HepG2 (cell line): ENCODE results near the gene ROBO2. TPM values are rescaled to one million over a fixed set of nuclear protein-coding genes. Genes with fewer than 3 reads are reported as not detected.

ENCODE experiments used
- ATAC-seq: fragments of 200-7000 bp; cut with Tn5 transposase; 3 replicates; pipeline ENCODE4 v1.9.1; 2020; ENCODE audit warnings: mild to moderate bottlenecking, moderate library complexity
- BruUV-seq: library from RNA; stranded (reverse); fragments of 400-500 nt; replicated peaks from 2 replicates; lab custom pipeline; 2021; lab: Mats Ljungman, UMichigan
- CTCF ChIA-PET: fragments of 300-600 bp; formaldehyde crosslinking; extraction: SDS; loops from one replicate; lab custom pipeline; 2021; ENCODE audit warnings: low total read pairs, inconsistent platforms, low intra/inter-chr PET ratio; lab: Yijun Ruan, JAX
- POLR2A ChIA-PET: fragments of 350-600 bp; sonication (Branson Sonifier 250); formaldehyde crosslinking; loops from one replicate; lab custom pipeline; 2020; ENCODE audit warnings: antibody characterized with exemption, inconsistent platforms; lab: Yijun Ruan, JAX
- DNase-seq: peaks from one replicate; pipeline ENCODE4 v3.0.0-alpha.2; 2015; ENCODE audit warnings: low spot score
- FAIRE-seq: peaks from 3 replicates; lab custom pipeline; 2011; peaks lifted over from hg19 to GRCh38; lab: Jason Lieb, UNC
- H2AFZ ChIP-seq: one replicate; pipeline ENCODE4 v1.6.1; 2011; ENCODE audit warnings: low read length, inconsistent platforms
- H3K27ac ChIP-seq: fragments of 300-600 bp; 3 replicates; pipeline ENCODE4 v1.8.0; 2011; ENCODE audit warnings: mixed run types, mild to moderate bottlenecking, mixed read lengths, low read length, inconsistent platforms; ENCODE audit not compliant: insufficient read depth; ENCODE audit errors: extremely low read length
- H3K27me3 ChIP-seq, 2 experiments: fragments of 200-600 bp in 1 of 2; 2 replicates in 1 of 2; 3 replicates in 1 of 2; pipeline versions ENCODE4 v1.6.0 to v1.8.0; 2011; ENCODE audit warnings: low read length in 2 of 2, mild to moderate bottlenecking in 2 of 2, moderate library complexity in 2 of 2, inconsistent platforms in 1 of 2; ENCODE audit not compliant: insufficient read depth in 2 of 2, control insufficient read depth in 1 of 2
- H3K36me3 ChIP-seq, 2 experiments: fragments of 200-600 bp in 1 of 2; replicated peaks in 1 of 2; 2 replicates in 1 of 2; 3 replicates in 1 of 2; pipeline versions ENCODE4 v1.5.1 to v1.8.0; 2011; ENCODE audit warnings: low read length in 2 of 2, inconsistent platforms in 1 of 2; ENCODE audit not compliant: insufficient read depth in 2 of 2, control insufficient read depth in 1 of 2
- H3K4me1 ChIP-seq: 2 replicates; pipeline ENCODE4 v1.5.1; 2012; ENCODE audit warnings: low read length, inconsistent platforms; ENCODE audit not compliant: insufficient read depth
- H3K4me2 ChIP-seq: 2 replicates; pipeline ENCODE4 v1.6.0; 2011; ENCODE audit warnings: low read depth, low read length, inconsistent platforms
- H3K4me3 ChIP-seq, 3 experiments: fragments of 200-600 bp in 1 of 3; sonication (generic), shearing (Covaris generic) in 1 of 3; replicated peaks in 1 of 3; 2 replicates each; pipeline ENCODE4 v1.5.1; 2011 to 2016; ENCODE audit warnings: low read length in 3 of 3, inconsistent platforms in 2 of 3, low read depth in 2 of 3, mild to moderate bottlenecking in 2 of 3, control low read depth in 1 of 3, mixed read lengths in 1 of 3; ENCODE audit not compliant: insufficient read depth in 1 of 3
- H3K79me2 ChIP-seq: one replicate; pipeline ENCODE4 v1.6.1; 2011; ENCODE audit warnings: low read length, inconsistent platforms; ENCODE audit not compliant: insufficient read depth
- H3K9ac ChIP-seq: 2 replicates; pipeline ENCODE4 v1.6.0; 2011; ENCODE audit warnings: mild to moderate bottlenecking, low read depth, low read length, inconsistent platforms; ENCODE audit not compliant: insufficient read depth
- H3K9me3 ChIP-seq: 2 replicates; pipeline ENCODE4 v1.5.1; 2012; ENCODE audit warnings: mild to moderate bottlenecking, low read length
- H4K20me1 ChIP-seq: 2 replicates; pipeline ENCODE4 v1.6.0; 2011; ENCODE audit warnings: inconsistent platforms, mild to moderate bottlenecking, low read length, moderate library complexity; ENCODE audit not compliant: insufficient read depth
- MAZ ChIP-seq, 2 experiments: sonication (generic) in 1 of 2; formaldehyde crosslinking in 1 of 2; IDR thresholded peaks; 2 replicates each; pipeline versions ENCODE4 v1.5.0 to v1.6.1; 2012 to 2020; ENCODE audit warnings: low read depth in 2 of 2, mild to moderate bottlenecking in 2 of 2, borderline replicate concordance in 1 of 2, improper control_type of control experiment in 1 of 2, low read length in 1 of 2, missing genetic modification reagents in 1 of 2, moderate library complexity in 1 of 2
- SSRP1 ChIP-seq: IDR thresholded peaks from 2 replicates; pipeline ENCODE4 v1.6.1; 2016; ENCODE audit warnings: control low read depth
- ZNF556 ChIP-seq: sonication (generic); formaldehyde crosslinking; IDR thresholded peaks from 2 replicates; pipeline ENCODE4 v1.4.0; 2020; ENCODE audit warnings: mild to moderate bottlenecking, missing genetic modification reagents, borderline replicate concordance
- ZNF768 ChIP-seq: sonication (generic); formaldehyde crosslinking; IDR thresholded peaks from 2 replicates; pipeline ENCODE4 v1.4.0; 2020; ENCODE audit warnings: missing genetic modification reagents
- WGBS: methylation state at CpG from one replicate; pipeline ENCODE4 v1.1.6; 2017; ENCODE audit warnings: low lambda C conversion rate; 5-methylcytosine and 5-hydroxymethylcytosine counted together
- in situ Hi-C: cut with HindIII; loops from 2 replicates; pipeline ENCODE4 v1.10.0; 2017; ENCODE audit warnings: low pct_unique_long_range_greater_than_20kb; ENCODE audit not compliant: extremely low pct_ligation_motif_present
- intact Hi-C: fragments of 100-400 bp; cut with micrococcal nuclease; formaldehyde crosslinking; loops from one replicate; pipeline ENCODE4 v1.10.0; 2022; ENCODE audit not compliant: unreplicated experiment
- polyA plus RNA-seq, 8 experiments: library from polyadenylated mRNA; depleted of rRNA in 3 of 8; stranded (reverse) in 7 of 8; unstranded in 1 of 8; fragments of >200 nt; fragmentation: Illumina TruSeq in 4 of 8; extraction: Trizol in 4 of 8; gene quantifications; 2 replicates each; pipeline versions ENCODE4 v1.2.1 to v1.2.3, GENCODE V29; 2011 to 2016; ENCODE audit warnings: low read depth in 4 of 8, missing spikeins in 1 of 8, mixed read lengths in 1 of 8; ENCODE audit not compliant: insufficient read depth in 1 of 8
- total RNA-seq, 5 experiments: library from RNA; depleted of rRNA; stranded (reverse); fragments of >200 nt; fragmentation: Illumina TruSeq; extraction: Trizol; gene quantifications; 2 replicates each; pipeline ENCODE4 v1.2.3, GENCODE V29; 2016; ENCODE audit warnings: low read depth in 1 of 5
- TF ChIP-seq, protein P1 (sequence below): sonication (generic); formaldehyde crosslinking; IDR thresholded peaks from 2 replicates; pipeline ENCODE4 v1.4.0; 2020; ENCODE audit warnings: missing genetic modification reagents

Gene ROBO2
- total and polyA plus RNA-seq, 2 of the 13 experiments (the other 11 are each of a cell fraction or from before 2014, with no cell fraction given): not detected

DNA sequence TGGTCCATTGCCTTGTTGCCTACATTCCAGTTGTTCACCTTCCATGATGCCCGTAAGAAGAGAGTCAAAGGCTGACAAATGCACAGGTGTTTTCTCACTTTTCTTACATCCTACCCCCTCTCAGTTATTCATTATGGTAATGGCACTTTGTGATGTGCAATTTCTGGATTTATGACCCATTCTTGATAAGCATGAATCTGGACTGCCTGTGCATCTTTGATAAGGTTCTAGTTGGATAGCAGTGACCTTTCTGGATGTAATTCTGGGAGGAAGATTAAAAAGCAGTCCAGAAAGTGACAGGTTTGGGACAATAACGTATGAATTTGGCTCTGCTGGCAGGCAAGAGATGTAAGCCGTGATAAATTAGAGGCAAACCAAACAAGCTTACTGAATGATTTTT, 101.5 kb downstream of the ROBO2 start:
- Histone ChIP-seq H3K36me3 (no peaks in the 10 kb centered on the region), H2AFZ (no peak overlapping the region), H3K9ac (no peak overlapping the region), H3K4me2 (no peak overlapping the region), H3K9me3 (no peaks in the 10 kb centered on the region), H3K4me3 (no peak overlapping the region), H4K20me1 (no peaks in the 10 kb centered on the region), H3K4me1 (no peaks in the 10 kb centered on the region), H3K27ac (no peak overlapping the region), H3K79me2 (no peaks in the 10 kb centered on the region), H3K27me3 (no peaks in the 10 kb centered on the region; a peak in 1 of 5 replicates)
- POLR2A ChIA-PET: no interaction called here
- ATAC-seq (no peak), DNase-seq (no peak), FAIRE-seq (no peak)
- CTCF ChIA-PET: no interaction called here
- no TSS peak for BruUV-seq
- WGBS: 9% methylated on average over 3 of the region's 3 CpGs
- in situ Hi-C loops: no loop called here
- TF ChIP-seq ZNF556 (no peak), ZNF768 (CRISPR knock-in tag) (no peak), SSRP1 (CRISPR knock-in tag) (no peak), MAZ (IDR thresholded peaks at IDR 0.05; ENCODE audit: borderline replicate concordance, low read depth, low read length) (no peak), MAZ (CRISPR knock-in tag; IDR thresholded peaks at IDR 0.05; ENCODE audit: low read depth) (no peak)
- TF ChIP-seq, protein P1, sequence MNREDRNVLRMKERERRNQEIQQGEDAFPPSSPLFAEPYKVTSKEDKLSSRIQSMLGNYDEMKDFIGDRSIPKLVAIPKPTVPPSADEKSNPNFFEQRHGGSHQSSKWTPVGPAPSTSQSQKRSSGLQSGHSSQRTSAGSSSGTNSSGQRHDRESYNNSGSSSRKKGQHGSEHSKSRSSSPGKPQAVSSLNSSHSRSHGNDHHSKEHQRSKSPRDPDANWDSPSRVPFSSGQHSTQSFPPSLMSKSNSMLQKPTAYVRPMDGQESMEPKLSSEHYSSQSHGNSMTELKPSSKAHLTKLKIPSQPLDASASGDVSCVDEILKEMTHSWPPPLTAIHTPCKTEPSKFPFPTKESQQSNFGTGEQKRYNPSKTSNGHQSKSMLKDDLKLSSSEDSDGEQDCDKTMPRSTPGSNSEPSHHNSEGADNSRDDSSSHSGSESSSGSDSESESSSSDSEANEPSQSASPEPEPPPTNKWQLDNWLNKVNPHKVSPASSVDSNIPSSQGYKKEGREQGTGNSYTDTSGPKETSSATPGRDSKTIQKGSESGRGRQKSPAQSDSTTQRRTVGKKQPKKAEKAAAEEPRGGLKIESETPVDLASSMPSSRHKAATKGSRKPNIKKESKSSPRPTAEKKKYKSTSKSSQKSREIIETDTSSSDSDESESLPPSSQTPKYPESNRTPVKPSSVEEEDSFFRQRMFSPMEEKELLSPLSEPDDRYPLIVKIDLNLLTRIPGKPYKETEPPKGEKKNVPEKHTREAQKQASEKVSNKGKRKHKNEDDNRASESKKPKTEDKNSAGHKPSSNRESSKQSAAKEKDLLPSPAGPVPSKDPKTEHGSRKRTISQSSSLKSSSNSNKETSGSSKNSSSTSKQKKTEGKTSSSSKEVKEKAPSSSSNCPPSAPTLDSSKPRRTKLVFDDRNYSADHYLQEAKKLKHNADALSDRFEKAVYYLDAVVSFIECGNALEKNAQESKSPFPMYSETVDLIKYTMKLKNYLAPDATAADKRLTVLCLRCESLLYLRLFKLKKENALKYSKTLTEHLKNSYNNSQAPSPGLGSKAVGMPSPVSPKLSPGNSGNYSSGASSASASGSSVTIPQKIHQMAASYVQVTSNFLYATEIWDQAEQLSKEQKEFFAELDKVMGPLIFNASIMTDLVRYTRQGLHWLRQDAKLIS: no peak
- intact Hi-C loops: no loop called here
